Gastrocnemius medialis (tissue), 4 donors: Measurements from ENCODE around the gene SEMA4F. TPM values are rescaled to one million over a fixed set of nuclear protein-coding genes. Genes with fewer than 3 reads are reported as not detected.

ENCODE experiments used
- ATAC-seq, 2 donors: fragments of 150-250 bp; one replicate each; pipeline ENCODE4 v1.9.1; 2016
- DNase-seq, 2 donors: peaks; one replicate each; pipeline ENCODE4 v3.0.0-alpha.2; 2019
- H3K27ac ChIP-seq, 4 donors: fragments of 200-600 bp; sonication (generic); 1 replicate in 1 of 4; 2 replicates in 3 of 4; pipeline ENCODE4 v1.5.1; 2016 to 2018; ENCODE audit warnings: mild to moderate bottlenecking in 2 of 4, moderate library complexity in 1 of 4
- H3K27me3 ChIP-seq, 3 donors: fragments of 200-600 bp; sonication (generic) in 2 of 3; 1 replicate in 1 of 3; 2 replicates in 2 of 3; pipeline versions ENCODE4 v1.5.1 to v1.6.0; 2016 to 2019; ENCODE audit warnings: mild to moderate bottlenecking in 1 of 3, moderate library complexity in 1 of 3
- H3K36me3 ChIP-seq, 2 donors: fragments of 200-600 bp; sonication (generic) in 1 of 2; one replicate each; pipeline ENCODE4 v1.5.1; 2017 to 2018
- H3K4me1 ChIP-seq, 2 donors: fragments of 200-600 bp; sonication (generic) in 1 of 2; one replicate each; pipeline ENCODE4 v1.5.1; 2016 to 2017; ENCODE audit warnings: mild to moderate bottlenecking in 2 of 2
- H3K4me3 ChIP-seq, 4 donors: fragments of 200-600 bp; sonication (generic) in 3 of 4; 1 replicate in 1 of 4; 2 replicates in 3 of 4; pipeline ENCODE4 v1.5.1; 2016 to 2019; ENCODE audit warnings: mild to moderate bottlenecking in 2 of 4
- H3K9me3 ChIP-seq, 3 donors: fragments of 200-600 bp; sonication (generic) in 2 of 3; 1 replicate in 1 of 3; 2 replicates in 2 of 3; pipeline ENCODE4 v1.5.1; 2016 to 2019
- POLR2A ChIP-seq, 2 donors: fragments of 450-650 bp; IDR thresholded peaks; one replicate each; pipeline ENCODE4 v1.6.1; 2017; ENCODE audit warnings: antibody characterized with exemption in 2 of 2, mild to moderate bottlenecking in 2 of 2, moderate library complexity in 2 of 2
- in situ Hi-C, 4 donors: fragments of 200-750 bp; cut with MboI; loops; one replicate each; pipeline versions ENCODE4 v1.15.0 to v1.8.0; 2017; ENCODE audit warnings: low sequenced_read_pairs in 4 of 4
- intact Hi-C: fragments of 100-400 bp; cut with DNase I; formaldehyde crosslinking; loops from one replicate; pipeline ENCODE4 v1.15.1; 2023; ENCODE audit warnings: low total_unique reads
- total RNA-seq, 4 donors: library from RNA; depleted of rRNA; stranded (reverse); fragments of >200 nt; gene quantifications; one replicate each; pipeline versions ENCODE4 v1.1.0 to v1.2.3, GENCODE V29; 2016
- TF ChIP-seq, protein P1 (sequence below), 5 experiments: fragments of 450-650 bp in 3 of 5; fragments of 200-600 bp in 2 of 5; sonication (generic) in 2 of 5; IDR thresholded peaks in 4 of 5; conservative IDR thresholded peaks in 1 of 5; 1 replicate in 4 of 5; 2 replicates in 1 of 5; pipeline ENCODE4 v1.5.1; 2016 to 2019; ENCODE audit warnings: antibody characterized with exemption in 5 of 5, mild to moderate bottlenecking in 3 of 5, moderate library complexity in 3 of 5

Gene SEMA4F
- total RNA-seq, 4 donors from 2014 or later = 0.97 to 1.6 (median 1.4) TPM

DNA sequence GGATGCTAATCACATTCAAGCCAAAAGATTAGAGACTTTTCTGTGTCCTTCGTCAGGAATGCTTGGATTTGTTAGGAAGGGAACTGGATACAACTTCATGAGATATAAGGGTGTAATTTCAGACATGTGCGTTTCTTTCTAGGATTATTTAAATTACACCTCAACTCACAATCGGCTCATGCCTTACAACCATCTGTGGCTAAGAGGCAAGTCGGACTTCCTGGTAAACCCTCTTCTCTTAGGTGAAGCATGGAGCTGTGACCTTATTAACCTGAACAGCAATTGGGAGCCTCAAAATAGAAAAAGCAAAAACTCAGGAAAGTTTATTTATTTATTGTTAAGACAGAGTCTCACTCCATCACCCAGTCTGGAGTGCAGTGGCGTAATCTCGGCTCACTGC is 61.8 kb downstream of the SEMA4F start:
- no peaks in the 10 kb centered on the region for H3K9me3 ChIP-seq
- DNase-seq (no peak), ATAC-seq (no peak)
- H3K4me3 ChIP-seq = peak overlapping the region; percentile 56 to 63 (median 58)
- peaks cover 17 to 23% of the 10 kb centered on the region in 2 donors for H3K4me1 ChIP-seq
- H3K27ac ChIP-seq = peak overlapping the region in 1 of 4 donors; percentile 79
- H3K27me3 ChIP-seq = no peaks in the 10 kb centered on the region
- no peaks in the 10 kb centered on the region for H3K36me3 ChIP-seq
- intact Hi-C loops = loop anchor here (1.0 to 5.0 kb wide), 3 partner anchors 25 to 160 kb away; partner anchors contain the start of gene HK2
- no peak for TF ChIP-seq POLR2A (IDR thresholded peaks at IDR 0.05)
- TF ChIP-seq, protein P1, sequence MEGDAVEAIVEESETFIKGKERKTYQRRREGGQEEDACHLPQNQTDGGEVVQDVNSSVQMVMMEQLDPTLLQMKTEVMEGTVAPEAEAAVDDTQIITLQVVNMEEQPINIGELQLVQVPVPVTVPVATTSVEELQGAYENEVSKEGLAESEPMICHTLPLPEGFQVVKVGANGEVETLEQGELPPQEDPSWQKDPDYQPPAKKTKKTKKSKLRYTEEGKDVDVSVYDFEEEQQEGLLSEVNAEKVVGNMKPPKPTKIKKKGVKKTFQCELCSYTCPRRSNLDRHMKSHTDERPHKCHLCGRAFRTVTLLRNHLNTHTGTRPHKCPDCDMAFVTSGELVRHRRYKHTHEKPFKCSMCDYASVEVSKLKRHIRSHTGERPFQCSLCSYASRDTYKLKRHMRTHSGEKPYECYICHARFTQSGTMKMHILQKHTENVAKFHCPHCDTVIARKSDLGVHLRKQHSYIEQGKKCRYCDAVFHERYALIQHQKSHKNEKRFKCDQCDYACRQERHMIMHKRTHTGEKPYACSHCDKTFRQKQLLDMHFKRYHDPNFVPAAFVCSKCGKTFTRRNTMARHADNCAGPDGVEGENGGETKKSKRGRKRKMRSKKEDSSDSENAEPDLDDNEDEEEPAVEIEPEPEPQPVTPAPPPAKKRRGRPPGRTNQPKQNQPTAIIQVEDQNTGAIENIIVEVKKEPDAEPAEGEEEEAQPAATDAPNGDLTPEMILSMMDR (IDR thresholded peaks at IDR 0.05 in 4 of 5, conservative IDR thresholded peaks at IDR 0.05 in 1 of 5) = no peak
- in situ Hi-C loops = loop anchor here in 2 of 4 donors (5.0 to 10.0 kb wide), 2 partner anchors 159 to 161 kb away; no protein-coding TSS in a partner anchor

DNA sequence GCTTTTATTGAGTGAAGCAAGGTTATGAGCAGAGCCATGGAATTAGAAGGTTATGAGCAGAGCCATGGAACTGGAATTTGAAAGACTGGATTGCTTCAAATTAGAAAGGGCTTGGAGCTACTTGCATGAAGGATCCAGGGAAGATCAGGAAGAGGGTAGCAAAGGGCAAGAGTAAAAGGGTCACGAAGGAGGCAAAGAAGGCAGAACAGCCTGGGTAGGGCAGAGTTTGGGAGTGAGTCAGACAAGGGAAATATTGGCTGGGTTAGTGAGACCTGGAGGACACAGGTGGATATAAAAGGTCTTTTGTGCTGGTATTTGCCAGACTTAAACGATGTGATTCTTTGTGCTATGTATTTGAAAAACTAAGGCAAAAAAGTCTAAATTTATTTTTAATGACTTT is 65.0 kb downstream of the SEMA4F start:
- Histone ChIP-seq H3K4me1 (peaks cover 0 to 7% of the 10 kb centered on the region in 2 donors), H3K9me3 (no peaks in the 10 kb centered on the region), H3K36me3 (no peaks in the 10 kb centered on the region), H3K4me3 (no peak overlapping the region), H3K27me3 (no peaks in the 10 kb centered on the region), H3K27ac (no peak overlapping the region)
- in situ Hi-C loops = loop anchor here in 2 of 4 donors (5.0 to 10.0 kb wide), 2 partner anchors 156 to 158 kb away; no protein-coding TSS in a partner anchor
- no peak for ATAC-seq
- TF ChIP-seq, protein P1 (IDR thresholded peaks at IDR 0.05 in 4 of 5, conservative IDR thresholded peaks at IDR 0.05 in 1 of 5) = no peak
- TF ChIP-seq POLR2A (IDR thresholded peaks at IDR 0.05) = no peak
- intact Hi-C loops = loop anchor here (5.0 kb wide), 1 partner anchor 113 kb away; the partner anchor contains the start of gene HK2
- DNase-seq = no peak

DNA sequence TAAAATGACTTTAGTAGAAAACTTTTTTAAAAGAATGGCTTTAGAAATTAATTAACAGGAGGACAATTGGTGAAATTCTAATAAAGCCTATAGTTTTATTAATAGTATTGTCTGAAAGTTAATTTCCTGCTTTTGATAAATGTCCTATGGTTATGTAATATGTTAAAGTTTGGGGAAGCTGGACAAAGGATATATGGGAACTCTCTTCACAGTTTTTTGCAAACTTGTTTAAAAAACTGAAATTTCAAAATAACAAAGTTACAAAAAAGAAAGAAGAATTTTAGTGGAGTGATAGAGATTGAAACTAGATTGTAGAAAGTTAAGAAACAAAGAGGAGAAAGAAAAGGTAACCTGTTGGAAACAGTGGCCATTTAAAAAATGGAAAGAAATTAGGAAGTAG is 67.3 kb downstream of the SEMA4F start:
- intact Hi-C loops = loop anchor here (5.0 kb wide), 1 partner anchor 91 kb away; no protein-coding TSS in a partner anchor
- Histone ChIP-seq H3K9me3 (no peaks in the 10 kb centered on the region), H3K27ac (no peak overlapping the region), H3K27me3 (no peaks in the 10 kb centered on the region), H3K4me1 (no peaks in the 10 kb centered on the region), H3K4me3 (no peak overlapping the region), H3K36me3 (no peaks in the 10 kb centered on the region)
- TF ChIP-seq, protein P1 (IDR thresholded peaks at IDR 0.05 in 4 of 5, conservative IDR thresholded peaks at IDR 0.05 in 1 of 5) = no peak
- no peak for TF ChIP-seq POLR2A (IDR thresholded peaks at IDR 0.05)
- in situ Hi-C loops = no loop called here
- ATAC-seq = no peak
- no peak for DNase-seq

DNA sequence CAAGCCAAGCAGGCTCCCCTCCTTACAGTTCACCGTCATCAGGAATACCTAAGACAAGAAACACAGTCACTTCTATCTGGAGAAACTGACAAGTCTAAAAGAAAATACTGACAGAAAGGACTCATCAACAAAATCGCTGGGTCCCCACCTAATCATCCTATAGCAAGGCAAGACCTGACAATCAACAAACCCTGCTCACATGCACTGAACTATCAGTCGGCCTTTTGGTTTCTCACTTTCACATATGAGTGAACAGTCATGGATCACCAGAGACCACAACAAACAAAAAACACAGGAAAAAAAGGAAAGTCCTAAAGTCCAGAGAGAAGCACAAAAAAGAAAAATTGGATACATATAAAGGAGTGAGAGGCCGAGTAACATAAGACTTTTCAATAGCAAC is 70.4 kb downstream of the SEMA4F start:
- Histone ChIP-seq H3K36me3 (no peaks in the 10 kb centered on the region), H3K4me1 (no peaks in the 10 kb centered on the region), H3K27ac (no peak overlapping the region), H3K4me3 (no peak overlapping the region), H3K27me3 (no peaks in the 10 kb centered on the region), H3K9me3 (no peaks in the 10 kb centered on the region)
- in situ Hi-C loops (no loop called here), intact Hi-C loops (loop anchor here (5.0 kb wide), 1 partner anchor 88 kb away; no protein-coding TSS in a partner anchor)
- DNase-seq (no peak), ATAC-seq (no peak)
- TF ChIP-seq, protein P1 (IDR thresholded peaks at IDR 0.05 in 4 of 5, conservative IDR thresholded peaks at IDR 0.05 in 1 of 5) = no peak
- no peak for TF ChIP-seq POLR2A (IDR thresholded peaks at IDR 0.05)

DNA sequence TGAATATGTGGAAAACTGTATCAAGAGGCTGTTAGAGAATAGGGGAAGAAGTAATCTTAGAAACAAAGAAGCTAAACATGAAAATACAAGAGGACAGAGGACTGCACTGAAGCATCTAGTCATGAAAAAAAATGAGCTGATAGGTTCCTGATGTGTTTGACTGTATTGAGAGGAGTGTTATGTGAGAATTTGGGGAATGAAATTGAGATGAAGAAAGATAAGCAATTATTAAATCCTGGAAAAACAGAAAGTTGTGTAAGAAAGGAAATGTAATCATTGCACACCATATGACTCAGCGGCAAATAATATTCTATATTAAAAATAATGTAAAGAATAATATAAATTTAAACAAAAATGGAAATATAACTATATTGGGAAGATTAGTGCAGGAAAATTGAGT is 71.2 kb downstream of the SEMA4F start:
- DNase-seq (no peak), ATAC-seq (no peak)
- in situ Hi-C loops = no loop called here
- no peak overlapping the region for H3K4me3 ChIP-seq
- TF ChIP-seq POLR2A (IDR thresholded peaks at IDR 0.05) = no peak
- TF ChIP-seq, protein P1 (IDR thresholded peaks at IDR 0.05 in 4 of 5, conservative IDR thresholded peaks at IDR 0.05 in 1 of 5) = no peak
- no peaks in the 10 kb centered on the region for H3K9me3 ChIP-seq
- no peaks in the 10 kb centered on the region for H3K27me3 ChIP-seq
- no peaks in the 10 kb centered on the region for H3K36me3 ChIP-seq
- intact Hi-C loops = no loop called here
- H3K27ac ChIP-seq = no peak overlapping the region
- no peaks in the 10 kb centered on the region for H3K4me1 ChIP-seq
